GM19035 (cell line): ENCODE results near the gene VSNL1.

Experiments
- ATAC-seq: cut with Tn5 transposase; IDR thresholded peaks from one replicate; pipeline ENCODE4 v1.9.1; 2021; ENCODE audit not compliant: unreplicated experiment

Gene VSNL1

DNA sequence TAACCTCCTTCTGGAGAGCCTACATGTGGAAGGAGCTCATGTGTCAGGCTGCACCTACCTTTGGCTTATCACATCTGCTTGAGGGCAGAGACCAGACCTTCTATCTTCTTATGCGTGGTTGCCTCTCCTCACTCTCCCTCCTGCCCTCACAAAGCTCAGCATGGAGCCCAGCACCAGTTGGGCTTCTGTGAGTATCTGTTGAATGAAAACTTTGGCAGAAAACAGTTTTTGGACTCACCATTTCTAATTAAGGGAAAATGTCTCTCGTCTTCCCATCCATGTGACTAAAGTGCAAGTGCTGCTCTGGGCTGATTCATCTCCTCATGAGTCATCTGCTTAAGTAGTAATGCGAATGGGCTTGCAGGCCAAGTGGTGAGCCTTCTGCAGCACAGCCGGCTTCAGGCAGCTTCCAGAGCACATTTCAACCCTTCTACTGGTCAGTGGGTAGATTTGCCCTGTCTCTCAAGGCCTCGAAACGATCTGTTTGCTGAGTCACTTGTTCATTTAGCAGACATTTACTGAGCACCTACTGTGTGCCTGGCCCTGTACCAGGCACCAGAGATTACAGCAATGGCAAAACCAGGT, 102.6 kb downstream of the VSNL1 start:
- no peak for ATAC-seq

- no peak for ATAC-seq
These were observed 104.7 kb downstream of the VSNL1 start for GRCh38 chr2:17644997-17645720.

DNA sequence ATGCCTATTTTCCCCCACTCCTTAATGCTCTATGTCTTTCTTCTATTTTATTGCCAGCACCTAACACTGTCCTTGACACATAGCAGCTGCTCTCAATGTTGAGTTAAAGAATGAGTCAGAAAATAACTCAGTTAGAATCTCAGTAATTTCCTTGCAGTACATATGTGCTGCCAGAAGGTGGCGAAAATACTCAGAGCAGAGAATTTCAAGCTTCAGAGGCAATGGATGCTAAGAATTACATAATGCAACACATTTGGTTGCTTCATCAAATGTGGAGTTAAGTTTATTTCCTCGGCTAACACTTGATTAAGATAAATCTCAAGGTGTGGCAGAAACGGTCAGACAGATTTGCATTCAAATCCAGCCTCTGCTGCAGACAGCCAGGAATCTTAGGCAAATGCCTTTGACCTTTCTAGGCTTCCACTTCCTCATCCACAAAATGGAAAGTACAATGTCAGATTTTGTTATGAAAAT, 105.6 kb downstream of the VSNL1 start:
- peak; percentile 88 for ATAC-seq

GRCh38 chr2:17646838-17647701, 106.6 kb downstream of the VSNL1 start:
- no peak for ATAC-seq

DNA sequence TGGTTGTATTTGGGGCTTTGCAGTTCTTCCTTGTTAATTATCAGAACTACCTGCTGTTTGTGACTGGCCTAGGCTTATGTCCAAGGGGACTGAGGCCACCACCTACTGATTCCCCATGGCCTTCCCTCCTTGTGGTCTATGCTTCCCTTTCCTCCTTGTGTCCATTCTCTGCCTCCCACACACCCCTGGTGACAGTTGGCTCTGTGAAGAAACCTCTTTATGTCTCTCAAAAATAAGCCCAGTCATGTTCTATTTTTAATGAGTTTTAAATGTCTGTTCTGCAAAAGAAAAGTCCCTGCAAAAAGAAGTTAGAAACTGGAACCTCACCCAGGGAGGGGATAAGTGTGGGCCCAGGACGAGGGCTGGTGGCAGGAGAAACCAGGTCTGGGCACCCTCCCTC, 108.1 kb downstream of the VSNL1 start:
- no peak for ATAC-seq

GRCh38 chr2:17649026-17649425, 108.5 kb downstream of the VSNL1 start:
- ATAC-seq, result no peak

DNA sequence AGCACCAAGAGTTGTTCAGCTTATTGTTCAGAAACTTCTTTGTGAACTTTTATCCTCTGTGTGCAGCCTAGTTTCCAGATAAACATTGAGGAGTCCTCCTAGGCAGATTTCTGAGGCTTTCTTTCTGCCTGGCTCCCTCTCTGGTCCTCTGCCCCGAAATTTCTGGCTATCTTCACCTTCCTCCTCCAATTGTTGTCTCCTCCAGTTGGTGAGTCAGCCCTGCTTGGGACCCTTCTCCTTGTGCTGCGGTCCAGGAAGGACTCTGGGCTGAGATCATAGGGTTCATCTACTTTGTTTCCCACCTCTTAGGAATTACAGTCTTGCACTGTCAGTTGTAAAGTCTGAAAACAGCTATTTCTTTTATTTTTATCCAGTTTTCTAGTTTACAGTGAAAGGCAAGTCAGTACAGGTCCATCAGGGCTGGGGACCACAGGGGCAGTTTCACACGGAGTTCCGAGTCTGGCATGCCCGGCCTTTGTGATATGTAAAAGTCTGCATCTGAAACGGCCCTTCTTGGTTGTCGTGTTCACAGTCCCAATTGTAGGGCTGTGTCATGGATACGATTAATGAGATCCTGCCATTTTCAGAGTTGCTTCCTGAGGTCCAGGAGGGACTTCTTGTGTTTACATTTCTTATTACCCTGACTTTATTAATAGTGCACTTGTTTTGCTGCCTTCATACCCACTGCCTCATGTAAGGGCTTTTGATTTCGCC, 112.3 kb downstream of the VSNL1 start:
- no peak for ATAC-seq

GRCh38 chr2:17657759-17658158, 117.3 kb downstream of the VSNL1 start:
- no peak for ATAC-seq

GRCh38 chr2:17658251-17658843, 117.9 kb downstream of the VSNL1 start:
- ATAC-seq, result peak; percentile 61

DNA sequence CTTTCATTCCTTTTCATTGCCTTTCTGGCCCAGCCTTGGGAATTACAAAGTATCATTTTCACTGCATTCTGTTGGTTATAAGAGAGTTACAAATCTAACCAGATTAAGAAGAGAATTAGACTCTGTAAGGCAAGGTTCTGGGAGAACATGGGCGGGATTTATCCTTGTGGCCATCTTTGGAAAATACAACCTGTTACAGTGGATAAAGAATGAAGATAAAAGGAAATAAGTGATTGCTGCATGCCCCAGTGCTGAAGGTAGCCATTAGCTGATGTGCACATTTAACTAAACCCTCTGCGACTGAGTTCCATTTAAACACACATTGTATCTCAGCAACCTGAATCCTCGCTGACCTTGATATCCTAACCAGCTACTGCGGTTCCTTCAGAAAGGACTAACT, 119.7 kb downstream of the VSNL1 start:
- no peak for ATAC-seq

DNA sequence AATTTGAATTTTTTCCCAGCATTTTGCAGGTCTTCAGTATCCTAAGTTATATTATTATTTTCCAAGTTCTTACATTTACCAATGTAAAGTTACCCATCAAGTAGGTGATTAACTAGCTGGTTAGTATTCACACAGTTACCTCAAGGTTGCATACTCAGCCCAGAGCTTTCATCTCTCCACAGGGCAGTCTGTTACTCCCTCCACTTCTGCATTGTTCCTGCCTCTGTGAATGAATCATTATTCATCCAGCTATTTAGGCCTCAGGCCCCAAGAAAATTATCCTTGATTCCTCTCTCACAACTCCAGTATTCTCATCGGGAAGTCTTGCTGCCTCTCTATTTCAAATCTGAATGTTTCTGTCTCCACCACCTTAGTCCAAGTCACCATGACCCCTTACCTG, 121.0 kb downstream of the VSNL1 start:
- ATAC-seq, result no peak

DNA sequence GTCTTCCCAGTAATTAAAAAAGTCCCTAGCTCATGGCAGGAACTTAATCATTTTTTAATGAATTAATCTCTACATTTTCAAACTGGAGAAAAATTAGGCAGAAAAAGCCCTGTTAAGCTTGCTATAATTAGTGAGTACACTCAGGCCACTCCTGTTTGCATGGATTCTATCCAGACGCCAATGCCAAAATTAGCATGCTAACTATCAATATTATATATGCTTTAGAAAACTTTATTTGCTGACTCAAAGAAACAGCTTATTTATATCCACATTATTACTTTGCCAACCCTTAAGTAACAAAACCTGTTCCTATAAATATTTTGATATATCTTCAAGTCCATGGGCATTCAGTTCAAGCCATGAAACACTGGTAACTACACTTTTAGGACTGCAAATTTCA, 122.2 kb downstream of the VSNL1 start:
- no peak for ATAC-seq

DNA sequence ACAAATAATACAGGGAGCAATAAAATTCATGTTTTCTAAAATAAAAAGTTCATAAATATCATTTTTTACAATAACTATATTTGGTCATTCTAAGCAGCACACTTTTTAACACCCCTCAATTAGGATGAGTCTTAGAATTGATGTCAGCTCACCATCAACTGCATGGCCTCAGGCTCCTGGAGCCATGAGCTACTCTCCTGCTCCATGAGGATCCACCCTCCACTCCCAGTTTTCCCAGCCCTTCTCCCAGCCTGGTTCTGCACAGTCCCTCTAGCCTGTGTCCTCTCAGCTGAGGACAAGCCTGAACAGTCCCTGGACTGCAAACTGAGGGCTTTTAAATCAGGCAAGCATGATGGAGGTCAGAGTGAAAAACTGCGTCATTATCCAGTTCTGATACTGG, 124.0 kb downstream of the VSNL1 start:
- ATAC-seq, result no peak

- ATAC-seq, result no peak
These were observed 127.4 kb downstream of the VSNL1 start for GRCh38 chr2:17667898-17668297.

DNA sequence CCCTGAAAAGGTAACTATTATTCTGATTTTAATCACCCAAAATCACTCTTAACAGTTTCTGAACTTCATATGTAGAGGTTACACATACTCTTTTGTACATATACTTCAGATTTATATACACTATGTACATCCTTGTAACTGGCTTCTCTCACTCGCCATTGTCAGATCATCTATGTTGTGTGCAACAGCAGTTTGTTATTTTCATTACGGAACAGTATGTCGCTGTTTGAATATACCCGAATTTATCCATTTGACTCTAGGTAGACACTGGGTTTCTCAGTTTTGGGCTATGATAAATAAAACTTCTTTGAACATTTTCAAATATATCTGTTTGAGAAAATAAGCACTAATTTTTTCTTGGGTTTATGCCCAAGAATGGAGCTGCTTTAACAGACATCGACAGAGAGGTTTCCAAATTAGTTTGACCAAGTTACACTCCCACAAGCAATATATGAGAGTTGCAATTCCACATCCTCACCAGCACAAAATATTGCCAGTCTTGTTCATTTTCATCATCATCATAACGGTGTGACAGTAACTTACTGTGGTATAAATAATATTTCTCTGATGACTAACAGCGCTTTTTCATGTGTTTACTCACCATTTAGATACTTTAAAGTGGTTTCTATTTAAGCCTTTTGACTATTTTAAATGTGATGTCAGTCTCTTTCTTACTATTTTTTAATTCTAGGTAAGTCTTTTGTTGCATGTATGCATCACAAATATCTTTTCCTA, 132.3 kb downstream of the VSNL1 start:
- ATAC-seq, result no peak

DNA sequence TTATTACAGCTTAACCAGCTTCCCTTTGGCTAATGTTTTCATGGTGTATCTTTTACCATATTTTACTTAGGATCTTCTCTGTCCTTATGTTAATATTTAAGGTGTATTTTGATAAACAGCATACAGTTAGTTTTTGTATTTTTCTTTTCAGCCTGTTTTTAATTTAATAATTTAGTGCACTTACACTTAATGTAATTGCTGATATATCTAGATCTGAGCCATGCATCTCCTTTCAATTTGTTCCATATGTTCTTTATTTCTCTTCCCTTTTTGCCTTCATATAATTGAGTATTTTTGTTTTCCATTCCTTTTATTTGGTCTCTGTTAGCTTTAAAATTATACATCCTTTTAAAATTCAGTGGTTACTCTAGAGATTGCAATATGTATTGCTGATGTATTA, 134.3 kb downstream of the VSNL1 start:
- ATAC-seq, result no peak

GRCh38 chr2:17680119-17680518, 139.6 kb downstream of the VSNL1 start:
- no peak for ATAC-seq

DNA sequence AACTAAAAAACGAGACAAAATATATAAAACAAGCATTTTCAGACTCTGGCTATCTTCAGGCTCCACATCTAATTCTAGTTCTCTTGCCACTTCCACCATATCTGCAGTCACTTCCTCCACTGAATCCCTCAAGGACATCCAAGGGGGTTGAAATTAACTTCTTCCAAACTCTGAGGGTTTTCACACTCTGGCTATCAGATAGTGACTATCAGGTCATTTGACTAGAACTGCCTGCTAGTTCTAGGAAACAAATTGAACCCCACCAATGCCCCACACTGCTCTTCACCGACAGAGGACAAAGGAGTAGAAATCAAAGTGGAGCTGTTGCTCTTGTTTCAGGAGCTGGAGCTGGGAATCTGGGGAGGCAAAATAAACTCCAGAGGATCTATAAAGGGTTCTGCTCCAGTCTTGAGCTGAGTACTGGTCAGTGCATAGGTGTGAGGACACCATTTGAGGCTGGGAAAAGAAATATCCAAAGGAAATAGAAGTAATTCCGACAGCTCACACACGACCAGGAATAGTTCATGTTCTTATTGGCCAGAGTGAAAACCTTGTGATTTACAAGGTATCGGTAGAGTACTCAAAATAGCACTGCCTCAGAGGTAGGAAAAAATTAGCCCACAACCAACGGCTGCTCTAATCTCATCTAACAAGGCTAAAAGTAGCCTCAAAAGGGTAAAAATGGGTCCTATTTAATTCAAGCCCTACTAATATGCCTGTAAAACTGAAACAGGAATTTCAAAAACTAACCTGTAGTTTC, 141.8 kb downstream of the VSNL1 start:
- ATAC-seq, result no peak

GRCh38 chr2:17683981-17684380, 143.5 kb downstream of the VSNL1 start:
- ATAC-seq, result no peak
